PC-3 (cell line): ENCODE measurements around the gene TMEM132D. TPM values are rescaled to one million over a fixed set of nuclear protein-coding genes. Genes with fewer than 3 reads are reported as not detected.

ENCODE experiments used
- ATAC-seq: fragments of 200-7000 bp; cut with Tn5 transposase; 2 replicates; pipeline ENCODE4 v1.9.1; 2020; ENCODE audit warnings: mild to moderate bottlenecking, moderate library complexity
- BruUV-seq: library from RNA; stranded (reverse); fragments of 400-500 nt; replicated peaks from 2 replicates; lab custom pipeline; 2021; lab: Mats Ljungman, UMichigan
- CTCF ChIA-PET: fragments of 300-600 bp; sonication (Branson Sonifier 250); formaldehyde crosslinking; loops from one replicate; lab custom pipeline; 2022; ENCODE audit warnings: antibody characterized with exemption; lab: Charles Lee
- POLR2A ChIA-PET: fragments of 300-600 bp; sonication (Branson Sonifier 250); formaldehyde crosslinking; loops from one replicate; lab custom pipeline; 2022; ENCODE audit warnings: antibody characterized with exemption; ENCODE audit not compliant: unreplicated experiment; lab: Charles Lee
- DNase-seq: peaks from one replicate; pipeline ENCODE4 v3.0.0-alpha.2; 2015
- H2AFZ ChIP-seq: fragments of 300-600 bp; sonication (generic); 2 replicates; pipeline ENCODE4 v1.6.0; 2016; ENCODE audit warnings: antibody characterized with exemption, low read length
- H3F3A ChIP-seq: fragments of 300-600 bp; sonication (generic); one replicate; pipeline ENCODE4 v1.6.0; 2017; ENCODE audit warnings: antibody characterized with exemption, low read length, control low read depth, mild to moderate bottlenecking; ENCODE audit not compliant: unreplicated experiment
- H3K27ac ChIP-seq: fragments of 300-600 bp; sonication (generic); 2 replicates; pipeline ENCODE4 v1.5.1; 2016; ENCODE audit warnings: mild to moderate bottlenecking, low read length
- H3K27me3 ChIP-seq: fragments of 300-600 bp; sonication (generic); 2 replicates; pipeline ENCODE4 v1.6.1; 2016; ENCODE audit warnings: low read length, mixed read lengths
- H3K36me3 ChIP-seq: fragments of 300-600 bp; sonication (generic); 2 replicates; pipeline ENCODE4 v1.6.1; 2016; ENCODE audit warnings: low read depth, mixed run types, low read length, mixed read lengths
- H3K4me1 ChIP-seq: fragments of 300-600 bp; sonication (generic); 2 replicates; pipeline ENCODE4 v1.5.1; 2016; ENCODE audit warnings: low read length; ENCODE audit not compliant: insufficient read depth
- H3K4me2 ChIP-seq: fragments of 300-600 bp; sonication (generic); 2 replicates; pipeline ENCODE4 v1.6.0; 2016; ENCODE audit warnings: low read length
- H3K4me3 ChIP-seq: fragments of 300-600 bp; sonication (generic); 2 replicates; pipeline ENCODE4 v1.5.1; 2016; ENCODE audit warnings: mild to moderate bottlenecking, low read length, mixed read lengths
- H3K79me2 ChIP-seq: fragments of 300-600 bp; sonication (generic); 2 replicates; pipeline ENCODE4 v1.6.1; 2017; ENCODE audit warnings: low read length, mixed read lengths
- H3K9ac ChIP-seq: fragments of 300-600 bp; sonication (generic); 2 replicates; pipeline ENCODE4 v1.6.0; 2016; ENCODE audit warnings: mild to moderate bottlenecking, low read length
- H3K9me2 ChIP-seq: fragments of 300-600 bp; sonication (generic); replicated peaks from 2 replicates; pipeline ENCODE4 v1.6.1; 2016; ENCODE audit warnings: mixed run types, low read length, mixed read lengths
- H3K9me3 ChIP-seq: fragments of 300-600 bp; sonication (generic); 2 replicates; pipeline ENCODE4 v1.6.1; 2016; ENCODE audit warnings: low read length, mixed read lengths
- H4K20me1 ChIP-seq: fragments of 300-600 bp; sonication (generic); 2 replicates; pipeline ENCODE4 v1.6.1; 2016; ENCODE audit warnings: low read length, mixed read lengths
- EZH2 ChIP-seq: fragments of 300-600 bp; sonication (generic); IDR thresholded peaks from one replicate; pipeline ENCODE4 v1.6.1; 2017; ENCODE audit warnings: antibody characterized with exemption, mild to moderate bottlenecking, low read length; ENCODE audit not compliant: unreplicated experiment
- EZH2phosphoT487 ChIP-seq: fragments of 300-600 bp; sonication (generic); IDR thresholded peaks from 2 replicates; pipeline ENCODE4 v1.6.1; 2018; ENCODE audit warnings: mild to moderate bottlenecking, antibody characterized with exemption, low read length, borderline replicate concordance
- intact Hi-C: fragments of 100-400 bp; cut with micrococcal nuclease; formaldehyde crosslinking; loops from 2 replicates; pipeline ENCODE4 v1.9.0; 2023
- total RNA-seq: library from RNA; depleted of rRNA; stranded (reverse); fragments of >200 nt; gene quantifications from 2 replicates; pipeline ENCODE4 v1.2.3, GENCODE V29; 2014
- TF ChIP-seq, protein P1 (sequence below): fragments of 300-600 bp; sonication (generic); conservative IDR thresholded peaks from 2 replicates; pipeline ENCODE4 v1.5.1; 2017; ENCODE audit warnings: antibody characterized with exemption, low read depth, mild to moderate bottlenecking, low read length

Gene TMEM132D
- total RNA-seq, 1 experiment from 2014 or later, result not detected

DNA sequence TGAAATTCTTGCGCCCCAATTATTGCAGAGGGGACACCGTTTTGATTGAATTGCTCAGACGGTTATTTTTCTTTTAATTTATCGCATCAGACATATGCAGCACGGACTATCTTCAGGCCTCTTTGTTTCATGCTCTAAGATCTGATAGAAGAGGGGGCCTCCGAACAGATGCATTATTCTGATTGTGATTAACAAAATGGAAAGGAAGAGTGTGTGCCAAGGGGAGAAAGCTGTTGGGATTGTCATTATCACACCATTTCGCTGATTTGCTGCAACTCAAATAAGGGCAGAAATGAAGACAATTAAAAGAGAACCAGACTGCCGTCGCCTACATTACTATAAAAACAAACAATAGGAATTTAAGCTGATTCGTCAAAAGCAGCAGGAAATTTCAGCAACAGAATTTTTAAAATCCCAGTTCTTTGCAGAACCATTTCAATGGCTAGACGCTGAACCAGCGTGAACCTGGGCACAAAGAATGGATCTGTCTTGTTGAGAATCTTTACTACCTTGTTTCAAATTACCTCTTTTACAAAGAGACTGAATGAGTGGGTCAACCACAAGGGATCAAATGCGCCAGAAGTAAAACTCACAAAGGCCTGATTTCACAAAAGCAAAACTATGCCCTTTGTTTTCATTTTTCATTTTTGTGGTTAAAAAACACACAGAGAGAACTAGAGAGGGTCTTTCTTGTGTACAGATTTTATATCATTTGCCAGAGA lies 30.6 kb downstream of the TMEM132D start:
- BruUV-seq, result no TSS peak
- ATAC-seq (no peak), DNase-seq (no peak)
- Histone ChIP-seq H3K4me2 (no peak overlapping the region), H3K27me3 (peaks cover 52% of the 10 kb centered on the region), H4K20me1 (no peaks in the 10 kb centered on the region), H3K9ac (no peak overlapping the region), H3F3A (no peaks in the 10 kb centered on the region), H3K79me2 (no peaks in the 10 kb centered on the region), H3K4me1 (no peaks in the 10 kb centered on the region), H2AFZ (no peak overlapping the region), H3K27ac (no peak overlapping the region), H3K4me3 (no peak overlapping the region), H3K9me3 (no peaks in the 10 kb centered on the region; the same call in 1 of the 2 replicates), H3K36me3 (no peaks in the 10 kb centered on the region), H3K9me2 (no peaks in the 10 kb centered on the region)
- ChIA-PET CTCF (no interaction called here), POLR2A (no interaction called here)
- intact Hi-C loops, result no loop called here
- TF ChIP-seq EZH2, result no peak
- TF ChIP-seq, protein P1, sequence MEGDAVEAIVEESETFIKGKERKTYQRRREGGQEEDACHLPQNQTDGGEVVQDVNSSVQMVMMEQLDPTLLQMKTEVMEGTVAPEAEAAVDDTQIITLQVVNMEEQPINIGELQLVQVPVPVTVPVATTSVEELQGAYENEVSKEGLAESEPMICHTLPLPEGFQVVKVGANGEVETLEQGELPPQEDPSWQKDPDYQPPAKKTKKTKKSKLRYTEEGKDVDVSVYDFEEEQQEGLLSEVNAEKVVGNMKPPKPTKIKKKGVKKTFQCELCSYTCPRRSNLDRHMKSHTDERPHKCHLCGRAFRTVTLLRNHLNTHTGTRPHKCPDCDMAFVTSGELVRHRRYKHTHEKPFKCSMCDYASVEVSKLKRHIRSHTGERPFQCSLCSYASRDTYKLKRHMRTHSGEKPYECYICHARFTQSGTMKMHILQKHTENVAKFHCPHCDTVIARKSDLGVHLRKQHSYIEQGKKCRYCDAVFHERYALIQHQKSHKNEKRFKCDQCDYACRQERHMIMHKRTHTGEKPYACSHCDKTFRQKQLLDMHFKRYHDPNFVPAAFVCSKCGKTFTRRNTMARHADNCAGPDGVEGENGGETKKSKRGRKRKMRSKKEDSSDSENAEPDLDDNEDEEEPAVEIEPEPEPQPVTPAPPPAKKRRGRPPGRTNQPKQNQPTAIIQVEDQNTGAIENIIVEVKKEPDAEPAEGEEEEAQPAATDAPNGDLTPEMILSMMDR, result no peak
- TF ChIP-seq EZH2phosphoT487, result no peak

DNA sequence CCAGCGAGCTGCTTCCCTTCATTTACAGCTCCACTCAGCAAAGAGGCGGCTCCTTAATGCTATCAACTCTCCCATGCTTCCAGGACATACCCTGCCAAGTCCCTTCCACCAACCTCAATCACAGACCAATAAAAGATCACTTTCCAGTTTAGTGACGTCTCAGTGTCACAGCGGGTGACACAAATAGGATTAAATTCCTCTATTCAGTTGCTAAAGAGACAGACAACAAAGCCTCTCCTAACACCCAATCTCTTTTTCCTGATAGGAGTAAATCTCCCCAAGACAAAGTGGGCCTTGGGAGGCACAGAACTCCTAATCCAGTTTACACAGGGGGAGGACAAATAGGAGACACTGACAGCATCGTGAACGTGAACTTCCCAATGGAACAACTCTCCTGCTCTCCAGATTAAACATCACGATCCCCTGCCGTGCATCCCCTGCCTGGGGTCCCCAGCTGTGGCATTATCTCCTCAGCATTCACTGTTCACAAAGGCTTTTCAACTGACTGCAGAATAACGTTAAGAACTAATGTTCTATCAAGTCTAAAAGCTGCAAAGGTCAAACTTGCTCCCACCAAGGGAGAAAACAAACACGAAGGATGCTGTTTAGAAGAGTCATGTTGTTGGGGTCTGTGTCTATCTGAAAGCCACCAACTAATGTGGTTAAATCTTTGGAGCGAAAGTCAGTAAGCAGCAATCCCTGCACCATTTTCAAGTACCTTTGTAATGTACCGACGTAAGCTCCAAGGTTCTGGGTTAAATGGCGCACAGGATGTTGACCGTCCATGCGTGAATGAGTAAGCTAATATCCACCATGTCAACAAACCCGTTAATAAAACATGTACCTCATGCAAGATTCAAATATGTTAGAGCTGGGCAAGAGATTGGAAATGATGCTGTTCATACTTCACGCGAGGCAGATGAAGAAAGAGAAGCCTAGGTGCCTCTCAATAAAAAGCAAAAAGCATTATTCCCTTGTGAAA lies 31.5 kb downstream of the TMEM132D start:
- DNase-seq (no peak), ATAC-seq (no peak)
- Histone ChIP-seq H3K79me2 (no peaks in the 10 kb centered on the region), H3K9me2 (no peaks in the 10 kb centered on the region), H4K20me1 (no peaks in the 10 kb centered on the region), H3K27me3 (peaks cover 52% of the 10 kb centered on the region), H3K4me2 (no peak overlapping the region), H3K4me3 (no peak overlapping the region), H3K9me3 (no peaks in the 10 kb centered on the region; the same call in 1 of the 2 replicates), H3K27ac (no peak overlapping the region), H3K4me1 (no peaks in the 10 kb centered on the region), H3K36me3 (no peaks in the 10 kb centered on the region), H3K9ac (no peak overlapping the region), H2AFZ (no peak overlapping the region), H3F3A (no peaks in the 10 kb centered on the region)
- intact Hi-C loops, result no loop called here
- TF ChIP-seq EZH2phosphoT487 (no peak), EZH2 (no peak)
- TF ChIP-seq, protein P1, result no peak
- no TSS peak for BruUV-seq
- ChIA-PET CTCF (no interaction called here), POLR2A (no interaction called here)
